Non-pigmented ciliary epithelial cell (primary cell): ENCODE results near the gene HTATSF1.

Experiments
- DNase-seq: peaks from one replicate; pipeline ENCODE4 v3.0.0-alpha.2; 2010; ENCODE audit warnings: low read depth

HTATSF1 gene, protein sequence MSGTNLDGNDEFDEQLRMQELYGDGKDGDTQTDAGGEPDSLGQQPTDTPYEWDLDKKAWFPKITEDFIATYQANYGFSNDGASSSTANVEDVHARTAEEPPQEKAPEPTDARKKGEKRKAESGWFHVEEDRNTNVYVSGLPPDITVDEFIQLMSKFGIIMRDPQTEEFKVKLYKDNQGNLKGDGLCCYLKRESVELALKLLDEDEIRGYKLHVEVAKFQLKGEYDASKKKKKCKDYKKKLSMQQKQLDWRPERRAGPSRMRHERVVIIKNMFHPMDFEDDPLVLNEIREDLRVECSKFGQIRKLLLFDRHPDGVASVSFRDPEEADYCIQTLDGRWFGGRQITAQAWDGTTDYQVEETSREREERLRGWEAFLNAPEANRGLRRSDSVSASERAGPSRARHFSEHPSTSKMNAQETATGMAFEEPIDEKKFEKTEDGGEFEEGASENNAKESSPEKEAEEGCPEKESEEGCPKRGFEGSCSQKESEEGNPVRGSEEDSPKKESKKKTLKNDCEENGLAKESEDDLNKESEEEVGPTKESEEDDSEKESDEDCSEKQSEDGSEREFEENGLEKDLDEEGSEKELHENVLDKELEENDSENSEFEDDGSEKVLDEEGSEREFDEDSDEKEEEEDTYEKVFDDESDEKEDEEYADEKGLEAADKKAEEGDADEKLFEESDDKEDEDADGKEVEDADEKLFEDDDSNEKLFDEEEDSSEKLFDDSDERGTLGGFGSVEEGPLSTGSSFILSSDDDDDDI

DNA sequence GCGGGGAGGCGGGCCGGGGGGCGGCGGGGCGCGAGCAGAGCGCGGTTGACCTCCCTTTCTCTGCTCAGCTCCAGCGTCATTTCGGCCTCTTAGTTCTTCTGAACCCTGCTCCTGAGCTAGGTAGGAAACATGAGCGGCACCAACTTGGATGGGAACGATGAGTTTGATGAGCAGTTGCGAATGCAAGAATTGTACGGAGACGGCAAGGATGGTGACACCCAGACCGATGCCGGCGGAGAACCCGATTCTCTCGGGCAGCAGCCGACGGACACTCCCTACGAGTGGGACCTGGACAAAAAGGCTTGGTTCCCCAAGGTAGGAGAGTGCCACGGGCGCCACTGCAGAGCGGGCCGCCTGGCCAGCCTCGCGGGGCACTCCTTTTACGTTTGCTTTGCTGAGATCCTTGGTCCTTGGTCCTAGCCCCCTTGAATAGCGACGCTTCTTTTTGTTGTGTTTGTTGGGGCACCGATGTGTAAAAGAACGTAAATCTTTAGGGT is at the start of gene HTATSF1:
TSS of gene HTATSF1 (plus strand) at position 37 of the 497 bp plus-strand sequence. CDS start at position 130, 93 bp downstream.
- no peak for DNase-seq

DNA sequence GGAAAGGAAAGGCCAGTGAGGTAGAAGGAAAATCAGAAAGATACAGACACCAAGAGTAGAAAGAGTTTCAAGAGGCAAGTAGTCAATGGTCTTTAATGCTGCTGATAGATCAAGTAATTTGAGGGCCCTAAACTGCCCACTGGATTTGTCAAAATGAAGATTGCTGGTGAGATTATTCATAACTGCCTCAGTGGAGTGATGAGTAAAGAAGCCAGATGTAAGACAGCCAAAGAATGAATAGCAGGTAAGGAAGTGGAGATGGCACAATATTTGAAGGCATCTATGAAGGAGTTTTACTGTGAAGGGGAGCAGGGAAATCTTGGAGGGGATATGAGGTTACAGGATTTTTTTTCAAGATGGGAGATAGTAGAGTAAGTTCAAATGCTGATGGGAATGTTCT is 49.4 kb upstream of the HTATSF1 start:
- no peak for DNase-seq

DNA sequence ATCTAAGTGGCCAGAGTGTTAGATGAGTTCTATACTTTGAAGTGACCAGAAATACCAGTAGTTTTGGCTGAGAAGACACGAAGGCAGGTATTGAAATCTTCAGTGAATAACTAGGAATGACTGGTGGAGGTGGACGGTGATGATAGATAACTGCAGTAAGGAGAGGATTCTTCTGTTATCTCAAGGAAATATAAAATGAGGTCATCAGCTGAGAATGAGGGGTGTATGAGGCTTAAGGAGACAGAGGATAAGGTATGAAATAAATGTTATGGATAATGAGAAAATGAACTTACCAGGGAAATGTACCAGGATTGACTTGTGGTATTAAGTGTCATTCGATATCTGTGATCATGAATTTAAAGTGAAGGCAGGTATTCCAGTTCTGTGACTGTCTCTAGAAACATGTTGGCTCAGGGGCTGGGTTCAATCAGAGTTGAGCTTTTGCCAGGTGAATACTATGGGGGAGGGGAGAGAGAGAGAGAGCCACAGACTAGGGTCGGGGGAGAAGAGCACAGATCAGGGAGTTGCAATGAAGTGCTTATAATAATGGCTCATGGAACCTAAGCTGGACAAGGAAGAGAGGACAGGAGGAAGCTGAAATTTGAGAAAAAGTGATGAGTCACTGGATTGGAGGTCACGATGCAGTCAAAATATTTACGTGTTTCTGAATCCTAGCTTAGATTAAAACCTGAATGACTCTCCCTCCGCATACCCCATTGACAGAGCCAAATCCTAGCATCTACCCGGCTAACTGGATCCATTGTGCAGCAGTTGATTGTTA is 47.2 kb upstream of the HTATSF1 start:
- DNase-seq: peak; percentile 4

DNA sequence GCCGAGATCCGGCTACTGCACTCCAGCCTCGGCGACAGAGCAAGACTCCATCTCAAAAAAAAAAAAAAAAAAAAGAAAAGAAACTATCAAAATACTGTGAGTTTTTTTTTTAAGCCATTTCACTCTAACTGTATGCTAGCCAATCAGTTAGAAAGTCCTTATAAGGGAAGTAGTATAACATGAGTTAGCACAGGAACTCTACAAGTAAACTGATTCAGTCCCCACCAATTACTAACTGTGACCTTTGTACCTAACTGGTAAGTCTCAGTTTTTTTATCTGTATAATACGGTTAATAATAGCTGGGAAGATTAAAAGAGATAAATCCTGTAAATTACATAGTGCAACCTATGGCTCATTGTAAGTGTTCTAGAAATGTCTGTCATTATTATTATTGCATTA is 44.8 kb upstream of the HTATSF1 start:
- no peak for DNase-seq

DNA sequence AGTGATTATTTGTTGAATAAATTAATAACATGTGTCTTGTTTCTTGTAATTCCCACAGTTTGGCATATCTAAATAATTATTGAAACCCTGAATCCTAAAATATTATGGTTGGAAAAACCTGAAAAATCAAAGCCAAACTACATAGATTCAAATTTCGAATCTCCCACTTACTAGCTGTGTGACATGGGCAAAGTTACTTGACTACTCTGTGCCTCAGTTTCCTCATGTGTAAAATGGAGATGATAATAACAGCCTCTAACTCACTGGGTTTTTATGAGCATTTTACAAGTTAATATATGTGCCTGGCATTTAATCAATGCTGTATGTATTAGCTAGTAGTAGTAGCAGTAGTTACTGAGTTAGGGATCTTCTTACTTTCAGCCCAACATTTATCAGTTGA is 44.3 kb upstream of the HTATSF1 start:
- no peak for DNase-seq

DNA sequence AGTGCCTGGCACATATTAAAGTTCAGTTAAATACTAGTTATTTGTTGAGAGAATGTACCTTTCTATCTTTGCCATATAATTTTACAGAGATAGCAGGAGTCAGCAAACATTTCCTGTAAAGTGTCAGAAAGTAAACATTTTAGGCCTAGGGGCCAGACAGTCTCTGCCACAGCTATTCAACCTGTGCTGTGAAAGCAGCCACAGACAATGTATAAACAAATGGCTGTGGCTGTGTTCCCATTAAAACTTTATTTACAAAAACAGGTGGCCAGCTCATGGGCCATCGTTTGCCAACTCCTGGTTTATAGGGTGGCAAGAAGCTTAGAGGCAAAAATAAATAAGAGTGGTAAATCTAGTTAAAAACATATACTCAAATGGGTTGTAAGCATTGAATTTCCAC is 43.6 kb upstream of the HTATSF1 start:
- no peak for DNase-seq

DNA sequence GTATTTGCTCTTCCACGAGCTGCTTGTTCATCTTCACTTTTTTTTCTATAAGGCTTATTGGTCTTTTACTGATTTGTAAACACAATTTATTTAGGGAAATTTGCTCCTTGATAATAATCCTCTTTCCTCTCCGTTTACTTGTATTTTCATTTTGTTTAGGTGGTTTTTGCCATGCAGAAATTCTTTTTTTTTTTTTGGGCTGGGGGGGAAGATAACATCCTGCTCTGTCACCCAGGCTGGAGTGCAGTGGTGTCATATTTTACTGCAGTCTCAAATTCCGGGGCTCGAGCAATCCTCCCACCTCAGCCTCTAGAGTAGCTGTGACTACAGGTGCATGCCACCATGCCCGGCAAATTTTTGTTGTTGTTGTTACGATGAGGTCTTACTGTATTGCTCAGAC is 41.3 kb upstream of the HTATSF1 start:
- DNase-seq: no peak

DNA sequence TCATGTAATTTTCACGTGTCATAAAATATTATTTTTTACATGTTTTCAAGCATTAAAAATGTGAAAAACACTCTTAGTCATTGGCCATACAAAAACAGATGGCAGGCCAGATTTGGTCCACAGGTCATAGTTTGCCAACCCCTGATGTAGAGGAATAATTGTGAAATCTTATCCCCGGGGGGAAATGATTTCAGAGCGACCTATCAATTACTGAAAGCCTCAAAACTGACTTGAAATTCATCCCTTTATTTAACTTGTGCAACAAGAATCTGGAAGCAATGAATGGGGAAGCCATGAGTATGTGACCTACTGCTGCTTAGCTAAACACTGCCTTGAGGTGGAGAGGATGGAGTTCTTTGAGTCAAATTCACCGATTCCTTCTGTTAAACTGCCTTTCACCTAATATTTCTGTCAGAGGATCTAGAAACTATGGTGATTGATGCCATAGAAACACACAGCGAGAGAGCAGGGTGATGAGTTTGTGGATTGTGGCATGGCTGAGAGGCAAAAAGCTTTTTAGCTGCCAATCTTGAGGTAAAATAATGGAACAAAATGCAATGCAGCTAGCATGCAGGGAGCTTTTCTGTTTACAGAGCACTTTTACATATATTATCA is 40.0 kb upstream of the HTATSF1 start:
- DNase-seq: no peak

DNA sequence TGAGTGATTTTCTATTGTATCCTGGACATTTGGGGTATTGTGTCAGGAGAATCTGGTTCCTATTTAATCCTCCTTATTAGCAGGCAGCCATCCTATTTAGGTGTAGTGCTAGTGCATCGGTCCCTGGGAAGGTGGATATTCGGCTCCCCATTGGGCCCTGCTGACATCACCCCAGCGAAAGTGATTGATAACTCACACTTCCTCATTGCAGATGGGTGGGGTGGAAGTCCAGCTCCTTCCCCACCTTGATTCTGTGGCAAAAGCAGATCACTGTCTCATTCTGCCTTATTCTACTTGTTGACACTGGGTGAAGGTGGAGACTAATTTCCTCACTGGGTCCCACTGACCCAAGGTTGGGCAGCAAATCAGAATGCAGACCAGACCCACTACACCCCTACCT is 32.8 kb upstream of the HTATSF1 start:
- no peak for DNase-seq

DNA sequence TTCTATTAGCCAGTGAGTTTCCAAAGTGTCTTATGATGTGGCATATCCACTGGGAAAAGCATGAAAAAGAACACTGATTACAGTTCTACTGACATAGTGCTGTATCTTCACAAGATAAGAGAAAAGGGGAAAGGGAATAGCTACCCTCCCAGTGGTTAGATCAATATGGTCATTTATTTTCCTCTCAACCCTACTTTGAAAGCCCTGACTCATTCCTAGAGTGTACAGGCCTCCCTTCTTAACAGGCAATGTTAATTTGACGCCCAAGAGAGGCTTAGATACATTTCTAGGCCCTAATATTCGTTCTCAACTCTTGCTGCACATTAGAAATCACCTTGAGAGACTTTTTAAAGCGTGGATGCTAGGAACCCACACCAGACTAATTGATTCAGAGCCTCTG is 30.1 kb upstream of the HTATSF1 start:
- no peak for DNase-seq

DNA sequence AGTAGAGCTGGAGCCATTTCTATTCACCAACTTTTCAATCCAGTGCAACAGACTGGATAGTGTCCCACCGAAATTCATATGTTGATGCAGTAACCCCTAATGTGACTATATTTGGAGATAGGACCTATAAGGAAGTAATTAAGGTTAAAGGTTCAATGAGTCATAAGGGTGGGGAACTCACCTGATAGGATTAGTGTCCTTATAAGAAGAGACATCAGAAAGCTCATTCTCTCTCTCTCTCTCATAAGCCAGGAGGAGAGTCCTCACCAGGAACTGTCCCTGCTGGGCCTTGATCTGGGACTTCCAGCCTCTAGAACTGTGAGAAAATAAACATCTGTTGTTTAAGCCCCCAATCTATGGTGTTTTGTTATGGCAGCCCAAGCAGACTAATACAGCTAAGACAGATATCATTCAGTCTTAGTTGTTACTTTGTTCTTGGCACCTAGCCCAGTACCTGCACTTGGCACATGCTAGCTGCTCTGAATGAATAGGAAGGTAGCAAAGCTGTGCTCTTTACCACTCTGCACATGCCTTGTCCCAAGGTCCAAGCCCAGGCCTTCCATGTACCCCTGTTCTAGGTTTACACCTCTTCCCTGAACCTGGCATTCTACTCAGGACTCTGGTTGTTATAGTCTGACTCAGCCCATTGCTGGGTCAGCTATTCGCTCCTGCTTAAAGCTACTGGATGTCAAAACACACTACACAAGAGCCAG is 28.8 kb upstream of the HTATSF1 start:
- DNase-seq: no peak

DNA sequence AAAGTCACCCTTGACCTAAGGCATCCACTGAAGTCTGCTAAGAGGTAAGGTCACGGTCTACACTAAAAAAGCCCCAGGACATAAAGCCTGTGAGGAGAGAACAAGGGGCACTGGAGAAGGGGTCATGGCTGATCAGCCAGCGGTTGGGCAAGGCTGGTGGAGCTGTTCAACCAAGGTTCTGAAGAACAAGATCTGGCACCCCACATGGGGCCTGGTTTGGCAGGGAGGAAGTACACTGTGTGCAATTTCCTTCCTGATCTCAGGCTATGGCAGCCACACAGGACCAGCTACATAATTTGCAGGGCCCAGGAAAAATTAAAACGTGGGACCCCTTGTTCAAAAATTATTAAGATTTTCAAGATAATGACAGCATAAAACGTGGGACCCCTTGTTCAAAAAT is 23.7 kb upstream of the HTATSF1 start:
- DNase-seq: no peak

DNA sequence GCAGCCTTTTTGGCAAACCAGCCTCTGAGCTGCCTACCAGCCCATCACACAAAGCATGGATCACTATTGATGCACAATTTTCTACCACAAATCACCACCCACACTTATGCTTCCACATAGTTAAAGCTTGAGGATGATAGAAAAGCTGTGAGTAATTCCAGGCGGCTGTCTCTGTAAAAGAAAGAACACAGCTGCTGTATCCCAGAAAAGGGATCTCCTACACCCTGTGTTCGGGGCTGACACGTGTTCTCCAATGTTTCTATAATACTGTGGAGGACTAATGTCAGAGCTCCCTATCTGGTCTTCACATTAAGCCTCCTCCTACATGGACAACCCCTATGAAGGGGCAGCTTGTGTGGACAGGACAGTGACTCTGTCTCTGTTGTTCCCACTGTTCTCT is 22.2 kb upstream of the HTATSF1 start:
- no peak for DNase-seq

DNA sequence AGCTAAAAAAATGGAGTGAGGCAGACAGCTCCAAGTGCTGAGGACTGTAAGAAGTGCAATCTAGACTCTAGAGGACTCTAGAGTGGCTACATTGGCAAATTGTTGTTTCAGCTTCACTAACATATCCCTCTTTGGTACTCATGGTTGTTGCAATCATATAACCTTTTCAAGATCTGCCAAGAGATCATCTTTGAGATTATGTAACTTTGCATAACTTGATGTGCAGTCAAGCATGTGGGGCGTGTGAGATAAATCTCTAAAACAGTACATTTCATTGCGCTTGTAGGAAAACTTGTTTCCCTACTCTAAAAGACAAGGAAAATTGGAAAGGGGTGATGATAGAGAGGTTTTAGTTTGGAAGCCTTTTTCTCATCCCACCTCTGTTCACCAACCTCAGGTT is 20.9 kb upstream of the HTATSF1 start:
- DNase-seq: no peak

DNA sequence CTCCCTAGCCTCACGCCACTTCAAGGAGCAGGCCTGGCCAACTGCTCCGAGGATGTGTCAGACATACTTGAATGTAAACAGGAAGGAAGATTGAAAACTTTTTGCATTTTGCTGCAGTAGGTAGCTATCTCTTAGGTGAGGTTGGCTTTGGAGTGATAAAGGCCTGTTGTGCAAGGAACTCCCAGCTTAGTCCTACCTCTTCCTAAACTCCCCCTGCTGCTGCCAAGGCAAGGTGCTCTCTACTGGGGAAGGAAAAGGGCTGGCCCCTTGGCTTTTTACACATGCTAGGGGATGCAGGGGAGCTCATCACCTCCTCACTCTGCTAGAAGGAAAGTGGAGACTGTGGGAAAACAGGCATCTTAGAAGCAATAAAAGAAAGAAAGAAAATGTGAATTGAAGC is 20.4 kb upstream of the HTATSF1 start:
- DNase-seq: no peak

DNA sequence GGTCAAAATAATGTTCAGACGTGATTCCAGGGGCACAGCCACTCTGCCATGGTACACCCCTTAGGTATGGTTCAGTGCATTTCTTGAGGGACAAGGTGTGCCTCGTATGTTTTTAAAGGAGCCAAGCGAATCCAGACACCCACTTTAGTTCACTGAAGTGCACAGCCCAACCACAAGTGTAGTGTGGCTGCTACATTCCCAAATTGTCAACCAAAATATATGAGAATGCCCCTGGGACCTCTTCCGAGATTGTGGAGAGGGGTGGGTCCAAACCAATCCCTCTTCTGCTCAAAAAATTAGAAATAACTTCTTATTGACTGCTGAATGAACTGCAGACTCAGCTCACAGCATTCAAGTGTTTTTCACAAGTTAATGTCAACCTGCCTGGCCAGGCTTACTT is 17.0 kb upstream of the HTATSF1 start:
- no peak for DNase-seq

DNA sequence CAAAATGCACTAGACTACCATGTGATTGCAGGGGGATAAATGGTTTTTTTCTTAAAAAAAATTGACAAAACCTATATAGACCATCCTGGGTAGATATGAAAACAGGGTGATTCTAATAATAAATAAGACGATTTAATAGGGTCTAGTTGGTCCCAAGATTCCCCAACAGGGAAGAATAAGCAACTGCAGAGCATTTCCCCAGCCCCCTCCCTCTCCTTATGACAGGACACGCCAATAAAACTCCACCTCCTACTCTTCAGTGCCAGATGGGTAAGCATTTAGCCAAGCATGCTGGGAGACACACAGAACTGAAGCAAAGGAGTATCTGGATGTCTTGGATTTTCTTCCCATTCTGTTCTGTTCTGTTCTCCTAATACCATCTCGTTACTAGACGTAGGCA is 9.7 kb upstream of the HTATSF1 start, which contains the start of gene BRS3:
TSS of gene BRS3 (plus strand) at position 301 of the 400 bp plus-strand sequence. CDS start 168 bp downstream, outside the sequence.
- no peak for DNase-seq

DNA sequence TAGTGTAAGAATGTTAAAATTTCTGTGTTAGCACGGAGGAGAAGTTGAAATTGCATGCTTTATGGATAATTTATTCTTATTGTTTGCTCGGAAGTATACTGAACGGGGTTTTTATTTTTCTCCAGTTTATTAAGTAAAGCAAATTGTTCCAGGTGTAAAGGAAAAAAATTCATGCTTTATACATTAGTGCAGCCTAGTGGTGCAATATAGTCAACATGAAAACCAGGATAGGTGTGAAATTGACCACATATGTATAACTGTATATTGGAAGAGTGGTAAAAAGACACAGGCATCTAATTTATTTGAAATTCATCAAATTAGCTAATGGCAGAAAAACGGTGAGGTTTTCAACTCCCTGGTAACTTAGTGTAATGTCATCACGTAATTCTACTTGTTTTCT is 8.7 kb upstream of the HTATSF1 start:
- no peak for DNase-seq

DNA sequence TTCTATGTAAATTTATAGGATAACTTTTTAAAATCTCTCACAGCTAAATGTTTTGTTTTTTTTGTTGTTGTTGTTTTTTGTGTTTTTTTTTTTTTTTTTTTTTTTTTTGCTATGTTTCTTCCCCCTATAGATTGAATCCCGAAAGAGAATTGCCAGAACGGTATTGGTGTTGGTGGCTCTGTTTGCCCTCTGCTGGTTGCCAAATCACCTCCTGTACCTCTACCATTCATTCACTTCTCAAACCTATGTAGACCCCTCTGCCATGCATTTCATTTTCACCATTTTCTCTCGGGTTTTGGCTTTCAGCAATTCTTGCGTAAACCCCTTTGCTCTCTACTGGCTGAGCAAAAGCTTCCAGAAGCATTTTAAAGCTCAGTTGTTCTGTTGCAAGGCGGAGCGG is 5.6 kb upstream of the HTATSF1 start:
- no peak for DNase-seq

DNA sequence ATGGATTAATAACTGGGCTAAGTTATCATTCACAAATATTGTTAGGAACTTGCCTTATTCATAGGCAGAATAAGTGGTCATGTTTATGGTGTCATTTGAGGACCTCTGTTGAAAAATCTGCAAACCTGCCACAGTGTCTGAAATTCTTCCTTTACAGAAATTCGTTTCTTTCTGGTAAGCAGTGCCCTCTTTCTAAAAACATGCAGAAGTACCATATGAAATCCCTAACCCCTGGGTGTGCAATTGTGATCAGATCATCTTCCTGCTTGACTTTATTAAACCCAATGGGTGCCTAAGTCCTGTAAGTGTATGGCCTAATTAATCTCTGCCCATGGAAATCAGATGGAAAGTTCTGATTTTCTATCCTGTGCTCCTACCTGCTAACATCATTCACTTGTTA is 4.4 kb upstream of the HTATSF1 start:
- DNase-seq: no peak

DNA sequence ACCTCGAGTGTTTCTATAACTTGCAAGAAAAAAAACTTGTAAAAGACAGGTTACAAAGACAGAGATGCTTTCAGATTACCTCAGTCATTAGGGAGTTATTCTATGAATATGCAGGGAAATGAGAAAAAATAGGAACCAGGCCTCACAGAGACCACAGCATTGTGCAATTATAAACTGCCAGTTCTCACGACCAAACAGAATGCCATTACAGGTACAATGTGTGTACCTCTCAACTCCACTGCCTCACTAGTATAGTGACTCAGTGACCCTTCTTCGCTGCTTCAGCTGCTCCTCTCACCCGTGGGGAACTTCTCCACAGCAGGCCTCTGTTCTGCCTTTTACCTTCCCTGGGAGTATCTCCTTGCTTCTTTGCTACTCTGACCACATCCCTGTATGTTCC is 2.3 kb upstream of the HTATSF1 start:
- no peak for DNase-seq
